ENCODE measurements around the gene ETV3.

GRCh38 chr1:157150631-157151030, 12.4 kb upstream of the ETV3 start:
- TF ChIP-seq CTCF (IDR thresholded peaks at IDR 0.05) (no peak), POLR2A (IDR thresholded peaks at IDR 0.05) (no peak), POLR2AphosphoS5 (IDR thresholded peaks at IDR 0.05) (no peak)
